NCI-H69 (cell line): ENCODE data around the gene VPS37B.
A peak's percentile ranks its signal among the peaks of the same experiment; 100 is the strongest.

Experiments
- DNase-seq: peaks from one replicate; lab custom pipeline; 2025; lab: John Stamatoyannopoulos, UW

The VPS37B gene

GRCh38 chr12:122852336-122853275 lies 43.3 kb downstream of the VPS37B start:
- DNase-seq, result no peak

- no peak for DNase-seq
Measured at GRCh38 chr12:122851820-122852219, 44.1 kb downstream of the VPS37B start.

GRCh38 chr12:122850695-122851350 lies 45.1 kb downstream of the VPS37B start:
- DNase-seq, result no peak

GRCh38 chr12:122850048-122850445 lies 45.9 kb downstream of the VPS37B start:
- no peak for DNase-seq

GRCh38 chr12:122849352-122850047 lies 46.4 kb downstream of the VPS37B start:
- DNase-seq, result no peak

GRCh38 chr12:122848471-122849351 lies 47.2 kb downstream of the VPS37B start:
- no peak for DNase-seq

GRCh38 chr12:122847921-122848421 lies 48.0 kb downstream of the VPS37B start:
- DNase-seq, result no peak

GRCh38 chr12:122847516-122847836 lies 48.4 kb downstream of the VPS37B start:
- DNase-seq, result no peak

- no peak for DNase-seq
Measured at GRCh38 chr12:122846622-122847515, 49.1 kb downstream of the VPS37B start.

- DNase-seq, result peak; percentile 55
Measured at GRCh38 chr12:122845865-122846621, 49.9 kb downstream of the VPS37B start.

GRCh38 chr12:122845041-122845864 lies 50.7 kb downstream of the VPS37B start:
- DNase-seq, result no peak

GRCh38 chr12:122844366-122844971 lies 51.5 kb downstream of the VPS37B start:
- no peak for DNase-seq

GRCh38 chr12:122843455-122843854 lies 52.5 kb downstream of the VPS37B start:
- no peak for DNase-seq

- DNase-seq, result no peak
Measured at GRCh38 chr12:122842505-122843405, 53.2 kb downstream of the VPS37B start.

GRCh38 chr12:122841544-122842321 lies 54.2 kb downstream of the VPS37B start:
- peak; percentile 45 for DNase-seq
